ENCODE measurements around the gene CST2. TPM values are rescaled to one million over a fixed set of nuclear protein-coding genes. Genes with fewer than 3 reads are reported as not detected.
"Not testable (repeated sequence)": the region's sequence is repeated elsewhere in the genome, so short reads cannot be mapped to it uniquely, and the experiment has no call there.

The CST2 gene
- total and polyA plus RNA-seq, 2 experiments from 2014 or later: not detected

DNA sequence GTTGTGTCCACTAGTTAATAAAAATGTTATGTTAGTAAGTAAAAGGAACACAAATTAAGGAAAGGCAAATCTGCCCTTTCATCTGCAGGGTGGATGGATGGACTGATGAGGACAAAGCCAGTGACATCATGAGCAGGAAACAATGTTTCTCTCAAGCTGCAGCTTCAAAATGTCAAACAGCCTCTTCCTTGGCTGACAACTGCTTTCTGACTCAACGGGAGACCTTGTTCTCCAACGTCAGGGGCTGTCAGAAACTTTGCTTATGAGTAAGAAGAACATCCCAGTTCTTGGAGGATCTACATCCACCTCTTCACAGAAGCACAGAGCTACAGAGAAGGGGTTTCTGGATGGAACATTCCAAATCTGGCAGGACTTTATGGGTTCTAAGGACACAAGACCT lies 6.0 kb downstream of the CST2 start:
- no peaks in the 10 kb centered on the region for H3K9me3 Mint-ChIP-seq
- Histone ChIP-seq H3K4me2 (no peak overlapping the region), H3K4me3 (no peak overlapping the region), H3K27ac (ENCODE audit: low read depth) (no peak overlapping the region), H3K9me2 (ENCODE audit: insufficient read depth) (no peaks in the 10 kb centered on the region), H3K79me2 (replicated peaks; ENCODE audit: insufficient read depth) (no peaks in the 10 kb centered on the region), H3K4me1 (ENCODE audit: insufficient read depth) (no peaks in the 10 kb centered on the region), H3K36me3 (ENCODE audit: insufficient read depth) (no peaks in the 10 kb centered on the region), H3F3A (replicated peaks; ENCODE audit: low read depth) (no peaks in the 10 kb centered on the region), H2AFZ (no peak overlapping the region), H3K27me3 (ENCODE audit: insufficient read depth) (no peaks in the 10 kb centered on the region), H4K20me1 (replicated peaks; ENCODE audit: insufficient read depth) (no peaks in the 10 kb centered on the region)
- DNase-seq (ENCODE audit: low spot score) (no peak), ATAC-seq (no peak)
- H3K4me1 Mint-ChIP-seq: peaks cover 6% of the 10 kb centered on the region; the same call in 1 of the 3 replicates
- H3K4me3 Mint-ChIP-seq: no peak overlapping the region
- no peaks in the 10 kb centered on the region; the same call in 2 of the 3 replicates for H3K36me3 Mint-ChIP-seq (ENCODE audit: low read depth)
- TF ChIP-seq, protein P1, sequence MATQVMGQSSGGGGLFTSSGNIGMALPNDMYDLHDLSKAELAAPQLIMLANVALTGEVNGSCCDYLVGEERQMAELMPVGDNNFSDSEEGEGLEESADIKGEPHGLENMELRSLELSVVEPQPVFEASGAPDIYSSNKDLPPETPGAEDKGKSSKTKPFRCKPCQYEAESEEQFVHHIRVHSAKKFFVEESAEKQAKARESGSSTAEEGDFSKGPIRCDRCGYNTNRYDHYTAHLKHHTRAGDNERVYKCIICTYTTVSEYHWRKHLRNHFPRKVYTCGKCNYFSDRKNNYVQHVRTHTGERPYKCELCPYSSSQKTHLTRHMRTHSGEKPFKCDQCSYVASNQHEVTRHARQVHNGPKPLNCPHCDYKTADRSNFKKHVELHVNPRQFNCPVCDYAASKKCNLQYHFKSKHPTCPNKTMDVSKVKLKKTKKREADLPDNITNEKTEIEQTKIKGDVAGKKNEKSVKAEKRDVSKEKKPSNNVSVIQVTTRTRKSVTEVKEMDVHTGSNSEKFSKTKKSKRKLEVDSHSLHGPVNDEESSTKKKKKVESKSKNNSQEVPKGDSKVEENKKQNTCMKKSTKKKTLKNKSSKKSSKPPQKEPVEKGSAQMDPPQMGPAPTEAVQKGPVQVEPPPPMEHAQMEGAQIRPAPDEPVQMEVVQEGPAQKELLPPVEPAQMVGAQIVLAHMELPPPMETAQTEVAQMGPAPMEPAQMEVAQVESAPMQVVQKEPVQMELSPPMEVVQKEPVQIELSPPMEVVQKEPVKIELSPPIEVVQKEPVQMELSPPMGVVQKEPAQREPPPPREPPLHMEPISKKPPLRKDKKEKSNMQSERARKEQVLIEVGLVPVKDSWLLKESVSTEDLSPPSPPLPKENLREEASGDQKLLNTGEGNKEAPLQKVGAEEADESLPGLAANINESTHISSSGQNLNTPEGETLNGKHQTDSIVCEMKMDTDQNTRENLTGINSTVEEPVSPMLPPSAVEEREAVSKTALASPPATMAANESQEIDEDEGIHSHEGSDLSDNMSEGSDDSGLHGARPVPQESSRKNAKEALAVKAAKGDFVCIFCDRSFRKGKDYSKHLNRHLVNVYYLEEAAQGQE (IDR thresholded peaks at IDR 0.05; ENCODE audit: unreplicated experiment): no peak
- no peak for TF ChIP-seq NANOG (IDR thresholded peaks at IDR 0.05; ENCODE audit: borderline replicate concordance)
- no peak for TF ChIP-seq EZH2phosphoT487 (IDR thresholded peaks at IDR 0.05; ENCODE audit: unreplicated experiment)
- TF ChIP-seq JUNB (IDR thresholded peaks at IDR 0.05; ENCODE audit: unreplicated experiment): no peak
- no peak for TF ChIP-seq ETS1 (IDR thresholded peaks at IDR 0.05)
- TF ChIP-seq CREB1 (CRISPR knock-in tag; IDR thresholded peaks at IDR 0.05; ENCODE audit: low read depth): no peak
- no peak for TF ChIP-seq POLR2AphosphoS5 (IDR thresholded peaks at IDR 0.05; ENCODE audit: low read depth)
- TF ChIP-seq ZNF114 (CRISPR knock-in tag; IDR thresholded peaks at IDR 0.05): no peak
- no peak for TF ChIP-seq EZH2 (IDR thresholded peaks at IDR 0.05; ENCODE audit: low read depth, unreplicated experiment)
- TF ChIP-seq ZNF331 (CRISPR knock-in tag; IDR thresholded peaks at IDR 0.05; ENCODE audit: low read depth): no peak
- no peak for TF ChIP-seq CTCF (conservative IDR thresholded peaks at IDR 0.05; ENCODE audit: low read depth in 2 of 2)
- H3K27me3 Mint-ChIP-seq (ENCODE audit: insufficient read depth, low read depth, poor library complexity): peaks cover 6% of the 10 kb centered on the region
- H3K27ac Mint-ChIP-seq: no peak overlapping the region

GRCh38 chr20:23811559-23811958 lies 15.0 kb downstream of the CST2 start:
- H4K20me1 ChIP-seq (replicated peaks; ENCODE audit: insufficient read depth); H3K4me3 ChIP-seq; H3K9me2 ChIP-seq (ENCODE audit: insufficient read depth); H3K36me3 ChIP-seq (ENCODE audit: insufficient read depth); H3K27ac Mint-ChIP-seq; H3K4me1 ChIP-seq (ENCODE audit: insufficient read depth); H3F3A ChIP-seq (replicated peaks; ENCODE audit: low read depth); H3K79me2 ChIP-seq (replicated peaks; ENCODE audit: insufficient read depth); H3K4me1 Mint-ChIP-seq; H3K4me3 Mint-ChIP-seq; H3K27me3 ChIP-seq (ENCODE audit: insufficient read depth); H3K36me3 Mint-ChIP-seq (ENCODE audit: low read depth); H3K9me3 Mint-ChIP-seq; H3K27me3 Mint-ChIP-seq (ENCODE audit: insufficient read depth, low read depth, poor library complexity); H2AFZ ChIP-seq; H3K27ac ChIP-seq (ENCODE audit: low read depth); DNase-seq (ENCODE audit: low spot score); ATAC-seq; H3K4me2 ChIP-seq: not testable (repeated sequence)

GRCh38 chr20:23810349-23810748 lies 16.2 kb downstream of the CST2 start:
- not testable (repeated sequence) for H3K4me1 Mint-ChIP-seq; H3K27ac ChIP-seq (ENCODE audit: low read depth); H3K4me1 ChIP-seq (ENCODE audit: insufficient read depth); H3K27me3 ChIP-seq (ENCODE audit: insufficient read depth); H3K27ac Mint-ChIP-seq; H3K36me3 ChIP-seq (ENCODE audit: insufficient read depth); H3K27me3 Mint-ChIP-seq (ENCODE audit: insufficient read depth, low read depth, poor library complexity); H3K9me2 ChIP-seq (ENCODE audit: insufficient read depth); H2AFZ ChIP-seq; H4K20me1 ChIP-seq (replicated peaks; ENCODE audit: insufficient read depth); H3F3A ChIP-seq (replicated peaks; ENCODE audit: low read depth); H3K79me2 ChIP-seq (replicated peaks; ENCODE audit: insufficient read depth); DNase-seq (ENCODE audit: low spot score); H3K4me3 ChIP-seq; ATAC-seq; H3K9me3 Mint-ChIP-seq; H3K4me2 ChIP-seq; H3K4me3 Mint-ChIP-seq; H3K36me3 Mint-ChIP-seq (ENCODE audit: low read depth)
